Tibial artery (tissue), 4 donors: ENCODE measurements around the gene ZNF185.

ENCODE experiments used
- DNase-seq, 2 donors: peaks; one replicate each; pipeline ENCODE4 v3.0.0-alpha.2; 2019
- H3K27ac ChIP-seq, 2 donors: fragments of 200-600 bp; sonication (generic) in 1 of 2; 1 replicate in 1 of 2; 2 replicates in 1 of 2; pipeline ENCODE4 v1.5.1; 2018 to 2019; ENCODE audit warnings: mild to moderate bottlenecking in 1 of 2
- H3K27me3 ChIP-seq, 2 donors: fragments of 200-600 bp; sonication (generic) in 1 of 2; one replicate each; pipeline versions ENCODE4 v1.5.1 to v1.6.0; 2016 to 2019
- H3K36me3 ChIP-seq, 3 donors: fragments of 200-600 bp; sonication (generic) in 2 of 3; one replicate each; pipeline ENCODE4 v1.5.1; 2016 to 2019; ENCODE audit warnings: mild to moderate bottlenecking in 2 of 3
- H3K4me1 ChIP-seq, 4 donors: fragments of 200-600 bp; sonication (generic) in 2 of 4; 1 replicate in 3 of 4; 2 replicates in 1 of 4; pipeline ENCODE4 v1.5.1; 2016 to 2019
- H3K4me3 ChIP-seq, 2 donors: fragments of 200-600 bp; sonication (generic) in 1 of 2; 1 replicate in 1 of 2; 2 replicates in 1 of 2; pipeline ENCODE4 v1.5.1; 2018 to 2019; ENCODE audit warnings: mild to moderate bottlenecking in 2 of 2
- H3K9me3 ChIP-seq, 3 donors: fragments of 200-600 bp; sonication (generic) in 1 of 3; one replicate each; pipeline ENCODE4 v1.5.1; 2016 to 2019
- CTCF ChIP-seq, 2 experiments: fragments of 200-600 bp in 1 of 2; fragments of 450-650 bp in 1 of 2; IDR thresholded peaks; one replicate each; pipeline ENCODE4 v1.5.1; 2017 to 2019; ENCODE audit warnings: antibody characterized with exemption in 2 of 2, mild to moderate bottlenecking in 1 of 2, moderate library complexity in 1 of 2
- intact Hi-C: fragments of 100-400 bp; cut with DNase I; formaldehyde crosslinking; loops from one replicate; pipeline ENCODE4 v1.15.0; 2023; ENCODE audit warnings: low total_unique reads

ZNF185 gene

GRCh38 chrX:152936306-152936705 lies 38.4 kb downstream of the ZNF185 start:
- Histone ChIP-seq H3K36me3 (no peaks in the 10 kb centered on the region), H3K27me3 (no peaks in the 10 kb centered on the region), H3K27ac (no peak overlapping the region), H3K4me3 (no peak overlapping the region), H3K4me1 (peaks cover 0 to 4% (median 0%) of the 10 kb centered on the region in 4 donors), H3K9me3 (no peaks in the 10 kb centered on the region)
- no peak for TF ChIP-seq CTCF (IDR thresholded peaks at IDR 0.05)
- DNase-seq = no peak
- intact Hi-C loops = no loop called here

GRCh38 chrX:152937236-152937635 lies 39.4 kb downstream of the ZNF185 start:
- Histone ChIP-seq H3K4me1 (peaks cover 0 to 8% (median 0%) of the 10 kb centered on the region in 4 donors), H3K4me3 (no peak overlapping the region), H3K9me3 (no peaks in the 10 kb centered on the region), H3K27ac (no peak overlapping the region), H3K27me3 (no peaks in the 10 kb centered on the region), H3K36me3 (no peaks in the 10 kb centered on the region)
- intact Hi-C loops = no loop called here
- no peak for DNase-seq
- no peak for TF ChIP-seq CTCF (IDR thresholded peaks at IDR 0.05)

GRCh38 chrX:152941328-152942076 lies 43.6 kb downstream of the ZNF185 start:
- Histone ChIP-seq H3K4me1 (peaks cover 0 to 9% (median 0%) of the 10 kb centered on the region in 4 donors), H3K36me3 (peaks cover 0 to 5% (median 0%) of the 10 kb centered on the region in 3 donors), H3K9me3 (no peaks in the 10 kb centered on the region), H3K4me3 (peak overlapping the region; percentile 57 to 66), H3K27ac (peak overlapping the region; percentile 78 to 85), H3K27me3 (no peaks in the 10 kb centered on the region)
- intact Hi-C loops = no loop called here
- peak; percentile 75 to 91 for TF ChIP-seq CTCF (IDR thresholded peaks at IDR 0.05)
- DNase-seq = peak; percentile 80 to 94

- H3K27me3 ChIP-seq = no peaks in the 10 kb centered on the region
- peak overlapping the region; percentile 57 to 66 for H3K4me3 ChIP-seq
- peak in 1 of 2 donors; percentile 22 for DNase-seq
- TF ChIP-seq CTCF (IDR thresholded peaks at IDR 0.05) = no peak
- peaks cover 0 to 9% (median 0%) of the 10 kb centered on the region in 4 donors for H3K4me1 ChIP-seq
- H3K27ac ChIP-seq = peak overlapping the region; percentile 78 to 85
- peaks cover 0 to 10% (median 0%) of the 10 kb centered on the region in 3 donors for H3K36me3 ChIP-seq
- intact Hi-C loops = no loop called here
- no peaks in the 10 kb centered on the region for H3K9me3 ChIP-seq
Measured at GRCh38 chrX:152942077-152942442, 44.2 kb downstream of the ZNF185 start.

- DNase-seq = no peak
- Histone ChIP-seq H3K4me3 (no peak overlapping the region), H3K4me1 (peaks cover 0 to 9% (median 0%) of the 10 kb centered on the region in 4 donors), H3K36me3 (peaks cover 0 to 10% (median 0%) of the 10 kb centered on the region in 3 donors), H3K27me3 (no peaks in the 10 kb centered on the region), H3K27ac (no peak overlapping the region), H3K9me3 (no peaks in the 10 kb centered on the region)
- TF ChIP-seq CTCF (IDR thresholded peaks at IDR 0.05) = no peak
- intact Hi-C loops = no loop called here
Measured at GRCh38 chrX:152943826-152944225, 46.0 kb downstream of the ZNF185 start.
